SHP77 treated with DMSO at 0.1 percent for 48 hours (cell line): ENCODE measurements around the gene TAGLN3.

ENCODE experiments used
- DNase-seq: peaks from one replicate; lab custom pipeline; 2025; lab: John Stamatoyannopoulos, UW

TAGLN3 gene

DNA sequence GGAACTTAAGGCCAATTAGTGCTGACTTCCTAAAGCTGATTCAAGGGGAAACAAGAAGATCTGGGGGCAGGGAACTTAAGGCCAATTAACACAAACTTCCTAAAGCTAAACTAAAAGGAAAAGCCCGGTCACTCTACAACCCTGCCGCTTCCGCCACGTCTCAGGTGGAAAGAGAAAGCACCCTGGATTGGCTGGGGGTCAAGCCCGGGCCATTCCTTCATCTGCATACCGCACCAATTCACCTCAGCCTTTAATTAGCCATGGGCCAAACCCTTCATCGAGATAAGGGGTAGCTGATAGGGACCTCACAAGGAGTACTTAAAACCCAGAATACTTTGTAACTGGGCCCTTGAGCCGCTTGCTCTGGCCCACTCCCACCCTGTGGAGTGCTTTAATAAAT, 50.2 kb downstream of the TAGLN3 start:
- no peak for DNase-seq

DNA sequence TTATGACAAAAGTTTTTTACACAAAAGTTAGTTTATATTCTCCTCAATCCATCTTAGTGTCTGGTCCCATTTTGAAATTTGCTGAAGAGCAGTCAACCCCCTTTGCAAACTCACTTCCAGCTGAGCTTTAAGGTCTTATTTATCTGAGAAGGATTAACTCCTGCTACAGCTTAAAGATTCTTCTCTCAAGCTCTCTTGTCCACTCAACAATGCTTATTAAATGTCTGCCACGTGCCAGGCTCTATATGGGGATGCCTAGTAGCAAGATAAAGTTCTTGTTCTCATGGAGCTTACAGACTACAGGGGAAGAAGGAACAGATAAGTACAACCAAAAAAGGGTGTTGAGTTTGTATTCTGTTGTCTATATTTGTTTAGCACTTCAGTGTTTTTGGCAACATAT, 54.5 kb downstream of the TAGLN3 start:
- DNase-seq = no peak

DNA sequence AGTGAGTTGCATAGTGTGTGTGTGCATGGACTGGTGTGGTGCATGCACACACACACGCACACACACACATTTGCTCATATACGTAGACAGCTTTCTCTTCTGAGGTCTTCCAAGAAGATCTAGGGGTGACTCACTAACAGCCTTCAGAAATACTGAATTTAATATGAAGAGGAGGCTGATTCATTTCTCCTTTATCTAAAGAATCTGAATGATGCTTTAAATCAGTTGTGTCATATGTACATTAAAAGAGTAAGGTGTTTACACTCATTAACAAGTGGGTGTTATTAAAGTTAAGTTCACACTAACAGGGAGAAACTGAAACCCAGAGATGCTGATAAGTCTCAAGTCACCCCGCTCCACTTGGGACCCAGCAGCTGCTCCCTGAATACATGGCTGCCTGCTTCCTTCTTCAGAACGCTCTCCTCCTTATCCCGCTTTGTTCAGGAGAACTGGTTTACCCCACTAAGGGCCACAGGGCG, 57.8 kb downstream of the TAGLN3 start:
- DNase-seq = no peak

DNA sequence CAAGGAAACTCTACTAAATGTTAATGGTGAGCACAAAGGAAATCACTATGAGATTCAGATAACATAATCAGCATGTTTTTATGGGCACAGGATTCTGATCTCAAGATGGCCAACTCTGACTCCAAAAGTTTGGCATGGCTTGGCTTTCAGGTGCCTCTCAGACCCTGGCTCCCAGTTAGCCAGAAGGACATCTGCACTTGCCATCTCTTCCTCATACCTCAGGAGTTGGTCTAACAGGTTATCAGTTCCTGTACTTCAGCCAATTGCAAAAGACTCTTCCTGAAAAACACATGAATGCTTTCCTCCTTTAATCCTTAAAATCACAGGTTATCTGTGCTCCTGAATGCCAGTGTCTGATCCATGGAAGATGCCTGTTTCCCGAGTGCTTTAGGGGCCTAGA, 60.8 kb downstream of the TAGLN3 start:
- no peak for DNase-seq

DNA sequence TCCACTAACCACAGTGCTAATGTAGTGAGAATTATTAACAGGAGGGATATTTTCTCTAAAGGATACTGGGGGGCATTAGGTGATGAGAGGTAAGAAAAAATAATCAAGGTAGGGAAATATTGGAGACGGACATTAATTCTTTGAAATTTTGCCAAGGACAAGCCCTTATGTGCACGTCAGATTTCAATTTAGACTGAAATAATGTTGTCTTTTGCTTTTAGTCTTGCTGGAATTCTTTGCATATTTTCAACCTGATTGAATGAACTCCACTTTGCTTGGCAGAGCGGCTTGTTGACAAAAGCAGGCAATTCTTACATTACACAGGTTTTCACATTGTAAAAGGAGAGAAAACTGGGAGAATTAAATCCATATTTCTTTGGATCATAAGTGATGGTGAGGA, 62.4 kb downstream of the TAGLN3 start:
- DNase-seq = no peak
